Measurements from ENCODE around the gene KCNQ5. TPM values are rescaled to one million over a fixed set of nuclear protein-coding genes. Genes with fewer than 3 reads are reported as not detected.

The KCNQ5 gene
- total RNA-seq, 4 donors from 2014 or later, result 0.57 to 4.4 (median 0.97) TPM

DNA sequence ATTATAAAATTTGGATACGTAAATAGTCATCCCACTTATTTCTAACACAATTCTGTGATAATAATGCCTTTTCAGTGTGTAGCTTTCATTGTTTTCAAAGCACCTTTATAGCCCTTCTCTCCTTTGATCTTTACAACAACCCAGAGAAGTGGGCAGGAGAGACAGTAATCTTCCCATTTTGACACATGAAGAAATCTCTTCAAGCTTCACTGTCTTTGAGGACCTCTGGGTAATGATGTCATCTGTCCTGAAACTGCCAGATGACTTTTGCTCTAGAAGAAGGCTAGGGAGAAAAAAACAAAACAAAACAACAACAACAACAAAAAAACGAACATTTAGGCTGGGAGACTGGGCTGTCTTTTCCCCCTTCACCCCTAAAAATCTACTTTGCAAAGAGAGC is 203.0 kb downstream of the KCNQ5 start:
- Histone ChIP-seq H3K27ac (no peak overlapping the region), H3K4me1 (no peaks in the 10 kb centered on the region), H3K36me3 (no peaks in the 10 kb centered on the region), H3K4me3 (no peak overlapping the region), H3K27me3 (no peaks in the 10 kb centered on the region), H3K9me3 (no peaks in the 10 kb centered on the region)
- no peak for DNase-seq
- intact Hi-C loops (cut with DNase I), result no loop called here
- TF ChIP-seq, protein P1, sequence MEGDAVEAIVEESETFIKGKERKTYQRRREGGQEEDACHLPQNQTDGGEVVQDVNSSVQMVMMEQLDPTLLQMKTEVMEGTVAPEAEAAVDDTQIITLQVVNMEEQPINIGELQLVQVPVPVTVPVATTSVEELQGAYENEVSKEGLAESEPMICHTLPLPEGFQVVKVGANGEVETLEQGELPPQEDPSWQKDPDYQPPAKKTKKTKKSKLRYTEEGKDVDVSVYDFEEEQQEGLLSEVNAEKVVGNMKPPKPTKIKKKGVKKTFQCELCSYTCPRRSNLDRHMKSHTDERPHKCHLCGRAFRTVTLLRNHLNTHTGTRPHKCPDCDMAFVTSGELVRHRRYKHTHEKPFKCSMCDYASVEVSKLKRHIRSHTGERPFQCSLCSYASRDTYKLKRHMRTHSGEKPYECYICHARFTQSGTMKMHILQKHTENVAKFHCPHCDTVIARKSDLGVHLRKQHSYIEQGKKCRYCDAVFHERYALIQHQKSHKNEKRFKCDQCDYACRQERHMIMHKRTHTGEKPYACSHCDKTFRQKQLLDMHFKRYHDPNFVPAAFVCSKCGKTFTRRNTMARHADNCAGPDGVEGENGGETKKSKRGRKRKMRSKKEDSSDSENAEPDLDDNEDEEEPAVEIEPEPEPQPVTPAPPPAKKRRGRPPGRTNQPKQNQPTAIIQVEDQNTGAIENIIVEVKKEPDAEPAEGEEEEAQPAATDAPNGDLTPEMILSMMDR (IDR thresholded peaks at IDR 0.05), result no peak
- TF ChIP-seq POLR2A (IDR thresholded peaks at IDR 0.05), result no peak
- 57 to 61% methylated on average over 2 of the region's 2 CpGs for WGBS, 2 donors

DNA sequence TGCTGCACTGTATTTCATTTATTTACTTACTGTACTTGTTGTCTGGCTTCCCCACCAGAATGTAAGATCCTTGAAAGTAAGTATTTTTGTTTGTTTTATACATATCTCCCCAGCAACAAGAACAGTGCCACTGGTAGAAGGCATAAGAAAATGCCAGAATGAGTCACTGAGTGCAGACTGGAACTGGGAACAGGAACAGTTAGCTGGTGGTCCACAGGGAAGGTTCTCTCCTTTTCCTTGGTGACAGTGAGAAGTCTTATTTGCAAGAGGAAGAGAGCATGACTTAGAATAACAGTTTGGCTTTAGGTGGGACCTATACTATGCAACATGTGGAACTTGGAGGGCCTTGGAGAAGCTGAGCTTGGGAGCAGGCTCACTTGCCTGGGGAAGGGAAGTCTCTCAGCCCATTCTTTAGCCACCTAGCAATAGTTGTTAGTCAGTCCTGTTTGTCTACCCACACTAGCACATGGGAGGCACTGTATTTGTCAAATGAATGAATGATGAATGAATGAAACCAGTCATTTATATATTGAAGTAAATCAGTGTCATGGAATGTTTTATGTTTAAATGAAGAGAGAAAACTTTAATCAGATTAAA is 203.5 kb downstream of the KCNQ5 start:
- H3K27ac ChIP-seq, result no peak overlapping the region
- H3K4me1 ChIP-seq, result no peaks in the 10 kb centered on the region
- no peak for TF ChIP-seq POLR2A (IDR thresholded peaks at IDR 0.05)
- TF ChIP-seq, protein P1 (IDR thresholded peaks at IDR 0.05), result no peak
- no peaks in the 10 kb centered on the region for H3K27me3 ChIP-seq
- intact Hi-C loops (cut with DNase I), result no loop called here
- H3K9me3 ChIP-seq, result no peaks in the 10 kb centered on the region
- no peak overlapping the region for H3K4me3 ChIP-seq
- H3K36me3 ChIP-seq, result no peaks in the 10 kb centered on the region
- no peak for DNase-seq

DNA sequence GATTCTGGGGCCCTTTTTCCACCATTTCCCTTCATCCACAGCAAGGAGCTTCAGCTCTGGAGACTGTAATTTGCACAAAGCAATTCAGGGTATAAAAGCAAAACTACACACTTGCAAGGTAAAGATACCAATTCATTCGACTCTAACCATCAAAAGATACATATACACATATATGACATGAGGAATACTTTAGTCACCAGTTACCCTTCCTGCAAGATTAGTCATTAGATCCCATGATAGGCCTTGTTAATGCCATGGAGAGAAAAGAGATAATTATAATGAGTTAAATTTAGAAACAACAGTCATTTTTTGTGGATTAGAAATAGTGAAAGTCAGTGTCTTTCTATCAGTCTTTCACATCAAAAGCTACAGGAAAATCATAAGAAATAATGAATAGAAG is 204.2 kb downstream of the KCNQ5 start:
- Histone ChIP-seq H3K4me3 (no peak overlapping the region), H3K4me1 (no peaks in the 10 kb centered on the region), H3K36me3 (no peaks in the 10 kb centered on the region), H3K9me3 (no peaks in the 10 kb centered on the region), H3K27me3 (no peaks in the 10 kb centered on the region), H3K27ac (no peak overlapping the region)
- DNase-seq, result no peak
- TF ChIP-seq POLR2A (IDR thresholded peaks at IDR 0.05), result no peak
- TF ChIP-seq, protein P1 (IDR thresholded peaks at IDR 0.05), result no peak
- intact Hi-C loops (cut with DNase I), result no loop called here
- 47 to 53% methylated on average over 1 of the region's 1 CpG for WGBS, 2 donors

DNA sequence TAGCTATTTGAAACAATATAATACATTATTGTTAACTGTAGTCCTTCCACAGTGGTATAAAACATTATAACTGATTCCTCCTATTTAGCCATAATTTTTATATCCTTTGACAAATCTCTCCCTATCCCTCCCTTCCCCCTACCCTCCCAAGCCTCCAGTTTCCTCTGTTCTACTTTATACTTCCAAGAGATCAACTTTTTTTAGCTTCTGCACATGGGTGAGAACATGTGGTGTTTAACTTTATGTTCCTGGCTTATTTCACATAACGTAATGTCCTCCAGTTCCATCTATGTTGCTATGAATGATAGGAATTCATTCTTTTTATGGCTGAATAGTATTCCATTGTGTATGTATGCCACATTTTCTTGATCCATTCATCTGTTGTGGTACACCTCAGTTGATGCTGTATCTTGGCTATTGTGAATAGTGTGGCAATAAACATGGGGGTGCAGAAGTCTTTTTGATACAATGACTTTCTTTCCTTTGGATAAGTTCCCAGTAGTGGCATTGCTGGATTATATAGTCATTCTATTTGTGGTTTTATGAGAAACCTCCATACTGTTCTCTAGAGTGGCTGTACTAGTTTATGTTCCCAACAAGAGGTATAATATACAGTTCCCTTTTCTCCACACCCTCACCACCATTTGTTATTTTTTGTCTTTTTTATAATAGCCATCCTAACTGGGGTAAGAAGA is 205.0 kb downstream of the KCNQ5 start:
- Histone ChIP-seq H3K9me3 (no peaks in the 10 kb centered on the region), H3K4me3 (no peak overlapping the region), H3K4me1 (no peaks in the 10 kb centered on the region), H3K27me3 (no peaks in the 10 kb centered on the region), H3K36me3 (no peaks in the 10 kb centered on the region), H3K27ac (no peak overlapping the region)
- 72 to 76% methylated on average over 1 of the region's 1 CpG for WGBS, 2 donors
- intact Hi-C loops (cut with DNase I), result no loop called here
- no peak for DNase-seq
- TF ChIP-seq, protein P1 (IDR thresholded peaks at IDR 0.05), result no peak
- TF ChIP-seq POLR2A (IDR thresholded peaks at IDR 0.05), result no peak

DNA sequence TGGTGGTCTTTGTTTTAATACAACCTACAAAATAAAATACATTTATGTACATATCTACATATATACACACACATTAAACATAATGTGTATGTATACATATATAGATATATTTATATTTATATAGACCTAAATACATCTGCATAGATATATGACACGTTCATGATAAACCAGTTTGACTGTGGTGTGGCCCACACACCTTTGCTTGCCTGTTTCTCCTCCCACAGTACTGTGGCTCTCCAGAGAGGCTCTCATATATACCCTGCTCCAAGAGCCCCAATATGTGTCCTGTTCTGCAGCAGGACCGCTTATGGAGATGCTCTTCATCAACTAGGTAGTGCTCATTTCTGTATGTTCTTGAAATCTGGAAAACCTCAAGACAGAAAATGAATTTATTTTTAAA is 207.0 kb downstream of the KCNQ5 start:
- WGBS, 2 donors, result 63 to 77% methylated on average over 2 of the region's 2 CpGs
- no peaks in the 10 kb centered on the region for H3K27me3 ChIP-seq
- H3K27ac ChIP-seq, result no peak overlapping the region
- H3K9me3 ChIP-seq, result no peaks in the 10 kb centered on the region
- no peaks in the 10 kb centered on the region for H3K4me1 ChIP-seq
- no peak for TF ChIP-seq POLR2A (IDR thresholded peaks at IDR 0.05)
- TF ChIP-seq, protein P1 (IDR thresholded peaks at IDR 0.05), result no peak
- H3K4me3 ChIP-seq, result no peak overlapping the region
- DNase-seq, result no peak
- H3K36me3 ChIP-seq, result no peaks in the 10 kb centered on the region
- intact Hi-C loops (cut with DNase I), result no loop called here
